HepG2 (cell line): Measurements from ENCODE around the gene MACROD2. TPM values are rescaled to one million over a fixed set of nuclear protein-coding genes. Genes with fewer than 3 reads are reported as not detected.

Experiments used
- HOXA5 ChIP-seq: sonication (generic); formaldehyde crosslinking; IDR thresholded peaks from 2 replicates; pipeline ENCODE4 v1.4.0; 2020; ENCODE audit warnings: missing genetic modification reagents
- JUNB ChIP-seq: sonication (generic); formaldehyde crosslinking; IDR thresholded peaks from 2 replicates; pipeline ENCODE4 v1.8.0; 2022; ENCODE audit warnings: missing genetic modification reagents, mild to moderate bottlenecking, borderline replicate concordance
- KLF11 ChIP-seq: IDR thresholded peaks from 2 replicates; pipeline ENCODE4 v1.6.1; 2016; ENCODE audit warnings: missing compliant biosample characterization
- MED13 ChIP-seq: sonication (generic); formaldehyde crosslinking; IDR thresholded peaks from 2 replicates; pipeline ENCODE4 v1.5.0; 2020; ENCODE audit warnings: missing genetic modification reagents
- ZNF383 ChIP-seq: sonication (generic); formaldehyde crosslinking; IDR thresholded peaks from 2 replicates; pipeline ENCODE4 v1.4.0; 2020; ENCODE audit warnings: missing genetic modification reagents, mild to moderate bottlenecking, borderline replicate concordance
- polyA plus RNA-seq, 8 experiments: library from polyadenylated mRNA; depleted of rRNA in 3 of 8; stranded (reverse) in 7 of 8; unstranded in 1 of 8; fragments of >200 nt; fragmentation: Illumina TruSeq in 4 of 8; extraction: Trizol in 4 of 8; gene quantifications; 2 replicates each; pipeline versions ENCODE4 v1.2.1 to v1.2.3, GENCODE V29; 2011 to 2016; ENCODE audit warnings: low read depth in 4 of 8, missing spikeins in 1 of 8, mixed read lengths in 1 of 8; ENCODE audit not compliant: insufficient read depth in 1 of 8
- total RNA-seq, 5 experiments: library from RNA; depleted of rRNA; stranded (reverse); fragments of >200 nt; fragmentation: Illumina TruSeq; extraction: Trizol; gene quantifications; 2 replicates each; pipeline ENCODE4 v1.2.3, GENCODE V29; 2016; ENCODE audit warnings: low read depth in 1 of 5
- TF ChIP-seq, protein P1 (sequence below): sonication (generic); formaldehyde crosslinking; IDR thresholded peaks from 2 replicates; pipeline ENCODE4 v1.9.0; 2021; ENCODE audit warnings: mild to moderate bottlenecking, missing genetic modification reagents

MACROD2 gene
- total and polyA plus RNA-seq, 2 of the 13 experiments (the other 11 are each of a cell fraction or from before 2014, with no cell fraction given), result 0.13 to 0.51 TPM

DNA sequence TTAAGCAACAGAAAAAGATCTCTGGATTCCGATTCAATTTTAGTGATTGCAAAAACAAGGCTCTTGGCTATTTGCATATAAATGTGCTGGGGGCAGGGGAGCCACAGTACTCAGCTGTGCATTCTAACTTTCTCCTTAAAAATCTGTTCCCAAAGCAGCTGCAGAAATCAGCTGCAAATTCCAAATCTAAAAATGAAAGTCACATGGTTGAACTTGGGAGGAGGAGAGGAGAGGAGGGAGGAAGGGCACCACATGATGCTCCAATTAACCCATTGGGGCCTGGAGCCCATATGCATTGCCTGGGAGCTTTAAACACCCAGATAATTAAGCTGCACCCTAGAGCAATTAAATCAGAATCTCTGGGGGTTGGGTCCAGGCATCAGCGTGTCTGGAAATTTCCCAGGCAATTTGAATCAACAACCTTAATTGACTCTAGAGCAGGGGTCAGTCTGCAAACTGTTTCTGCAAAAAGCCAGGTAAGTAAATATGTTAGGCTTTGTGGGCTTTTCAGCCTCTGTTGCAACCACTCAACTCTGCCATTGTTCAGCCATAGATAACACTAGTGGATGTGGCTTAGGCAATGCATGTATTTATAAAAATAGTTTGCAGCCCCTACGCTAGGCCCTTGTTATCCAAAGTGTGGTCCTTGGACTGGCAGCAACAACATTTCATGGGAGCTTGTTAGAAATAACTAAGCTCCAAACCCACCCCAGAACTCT, 2069.8 kb downstream of the MACROD2 start (continued):
- TF ChIP-seq, protein P1, sequence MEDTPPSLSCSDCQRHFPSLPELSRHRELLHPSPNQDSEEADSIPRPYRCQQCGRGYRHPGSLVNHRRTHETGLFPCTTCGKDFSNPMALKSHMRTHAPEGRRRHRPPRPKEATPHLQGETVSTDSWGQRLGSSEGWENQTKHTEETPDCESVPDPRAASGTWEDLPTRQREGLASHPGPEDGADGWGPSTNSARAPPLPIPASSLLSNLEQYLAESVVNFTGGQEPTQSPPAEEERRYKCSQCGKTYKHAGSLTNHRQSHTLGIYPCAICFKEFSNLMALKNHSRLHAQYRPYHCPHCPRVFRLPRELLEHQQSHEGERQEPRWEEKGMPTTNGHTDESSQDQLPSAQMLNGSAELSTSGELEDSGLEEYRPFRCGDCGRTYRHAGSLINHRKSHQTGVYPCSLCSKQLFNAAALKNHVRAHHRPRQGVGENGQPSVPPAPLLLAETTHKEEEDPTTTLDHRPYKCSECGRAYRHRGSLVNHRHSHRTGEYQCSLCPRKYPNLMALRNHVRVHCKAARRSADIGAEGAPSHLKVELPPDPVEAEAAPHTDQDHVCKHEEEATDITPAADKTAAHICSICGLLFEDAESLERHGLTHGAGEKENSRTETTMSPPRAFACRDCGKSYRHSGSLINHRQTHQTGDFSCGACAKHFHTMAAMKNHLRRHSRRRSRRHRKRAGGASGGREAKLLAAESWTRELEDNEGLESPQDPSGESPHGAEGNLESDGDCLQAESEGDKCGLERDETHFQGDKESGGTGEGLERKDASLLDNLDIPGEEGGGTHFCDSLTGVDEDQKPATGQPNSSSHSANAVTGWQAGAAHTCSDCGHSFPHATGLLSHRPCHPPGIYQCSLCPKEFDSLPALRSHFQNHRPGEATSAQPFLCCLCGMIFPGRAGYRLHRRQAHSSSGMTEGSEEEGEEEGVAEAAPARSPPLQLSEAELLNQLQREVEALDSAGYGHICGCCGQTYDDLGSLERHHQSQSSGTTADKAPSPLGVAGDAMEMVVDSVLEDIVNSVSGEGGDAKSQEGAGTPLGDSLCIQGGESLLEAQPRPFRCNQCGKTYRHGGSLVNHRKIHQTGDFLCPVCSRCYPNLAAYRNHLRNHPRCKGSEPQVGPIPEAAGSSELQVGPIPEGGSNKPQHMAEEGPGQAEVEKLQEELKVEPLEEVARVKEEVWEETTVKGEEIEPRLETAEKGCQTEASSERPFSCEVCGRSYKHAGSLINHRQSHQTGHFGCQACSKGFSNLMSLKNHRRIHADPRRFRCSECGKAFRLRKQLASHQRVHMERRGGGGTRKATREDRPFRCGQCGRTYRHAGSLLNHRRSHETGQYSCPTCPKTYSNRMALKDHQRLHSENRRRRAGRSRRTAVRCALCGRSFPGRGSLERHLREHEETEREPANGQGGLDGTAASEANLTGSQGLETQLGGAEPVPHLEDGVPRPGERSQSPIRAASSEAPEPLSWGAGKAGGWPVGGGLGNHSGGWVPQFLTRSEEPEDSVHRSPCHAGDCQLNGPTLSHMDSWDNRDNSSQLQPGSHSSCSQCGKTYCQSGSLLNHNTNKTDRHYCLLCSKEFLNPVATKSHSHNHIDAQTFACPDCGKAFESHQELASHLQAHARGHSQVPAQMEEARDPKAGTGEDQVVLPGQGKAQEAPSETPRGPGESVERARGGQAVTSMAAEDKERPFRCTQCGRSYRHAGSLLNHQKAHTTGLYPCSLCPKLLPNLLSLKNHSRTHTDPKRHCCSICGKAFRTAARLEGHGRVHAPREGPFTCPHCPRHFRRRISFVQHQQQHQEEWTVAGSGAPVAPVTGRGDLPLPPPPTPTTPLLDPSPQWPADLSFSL (CRISPR knock-in tag), result no peak
- TF ChIP-seq KLF11 (CRISPR knock-in tag), result no peak
- no peak for TF ChIP-seq JUNB (CRISPR knock-in tag)
- no peak for TF ChIP-seq ZNF383 (CRISPR knock-in tag)
- no peak for TF ChIP-seq MED13 (CRISPR knock-in tag)
- TF ChIP-seq HOXA5 (CRISPR knock-in tag), result no peak
